Mesenchymal stem cell (in vitro differentiated cells and primary cell): ENCODE data around the gene ANXA3.
A peak's percentile ranks its signal among the peaks of the same experiment; 100 is the strongest.

Experiments used
- DNase-seq: peaks from one replicate; pipeline ENCODE4 v3.0.0-alpha.2; 2013
- H2AFZ ChIP-seq: one replicate; pipeline ENCODE4 v1.6.1; 2013; ENCODE audit warnings: low read depth, mild to moderate bottlenecking, control low read depth, inconsistent platforms, low read length, moderate library complexity
- H2AK5ac ChIP-seq: 2 replicates; pipeline ENCODE4 v1.6.1; 2013; ENCODE audit warnings: low read length, moderate library complexity, mild to moderate bottlenecking, inconsistent platforms; ENCODE audit not compliant: severe bottlenecking
- H2BK120ac ChIP-seq: one replicate; pipeline ENCODE4 v1.6.1; 2013; ENCODE audit warnings: low read depth, mild to moderate bottlenecking, inconsistent platforms, low read length, moderate library complexity
- H2BK12ac ChIP-seq, 2 experiments: one replicate each; pipeline ENCODE4 v1.6.1; 2013; ENCODE audit warnings: inconsistent platforms in 2 of 2, low read length in 2 of 2, mild to moderate bottlenecking in 2 of 2, moderate library complexity in 2 of 2, control low read depth in 1 of 2
- H2BK15ac ChIP-seq: one replicate; pipeline ENCODE4 v1.6.1; 2013; ENCODE audit warnings: mild to moderate bottlenecking, low read depth, inconsistent platforms; ENCODE audit not compliant: poor library complexity, severe bottlenecking
- H2BK5ac ChIP-seq: 2 replicates; pipeline ENCODE4 v1.6.1; 2013; ENCODE audit warnings: low read depth, mild to moderate bottlenecking, low read length, control low read depth, inconsistent platforms; ENCODE audit not compliant: poor library complexity, severe bottlenecking
- H3K14ac ChIP-seq, 2 experiments: one replicate each; pipeline ENCODE4 v1.6.1; 2013; ENCODE audit warnings: inconsistent platforms in 2 of 2, low read length in 2 of 2, control low read depth in 1 of 2, mild to moderate bottlenecking in 1 of 2, moderate library complexity in 1 of 2
- H3K18ac ChIP-seq, 2 experiments: one replicate each; pipeline ENCODE4 v1.6.1; 2013; ENCODE audit warnings: inconsistent platforms in 2 of 2, low read length in 2 of 2, control low read depth in 1 of 2, low read depth in 1 of 2, mild to moderate bottlenecking in 1 of 2
- H3K23ac ChIP-seq, 2 experiments: one replicate each; pipeline ENCODE4 v1.6.1; 2013; ENCODE audit warnings: inconsistent platforms in 2 of 2, low read length in 2 of 2, mild to moderate bottlenecking in 2 of 2, moderate library complexity in 2 of 2, control low read depth in 1 of 2
- H3K27ac ChIP-seq: 2 replicates; pipeline ENCODE4 v1.5.1; 2013; ENCODE audit warnings: mild to moderate bottlenecking, moderate library complexity, low read length, control low read depth, inconsistent platforms; ENCODE audit not compliant: poor library complexity, severe bottlenecking
- H3K27me3 ChIP-seq, 2 experiments: 2 replicates each; pipeline versions ENCODE4 v1.6.1 to v1.7.0; 2013; ENCODE audit warnings: low read length in 2 of 2, mild to moderate bottlenecking in 2 of 2, moderate library complexity in 2 of 2, control low read depth in 1 of 2, inconsistent platforms in 1 of 2; ENCODE audit not compliant: control insufficient read depth in 1 of 2, insufficient read depth in 1 of 2
- H3K36me3 ChIP-seq, 2 experiments: 2 replicates each; pipeline versions ENCODE4 v1.6.1 to v1.7.0; 2013; ENCODE audit warnings: low read length in 2 of 2, control low read depth in 1 of 2, inconsistent platforms in 1 of 2, low read depth in 1 of 2, mild to moderate bottlenecking in 1 of 2; ENCODE audit not compliant: insufficient read depth in 2 of 2, control insufficient read depth in 1 of 2
- H3K4ac ChIP-seq, 2 experiments: one replicate each; pipeline ENCODE4 v1.6.1; 2013; ENCODE audit warnings: inconsistent platforms in 2 of 2, low read length in 2 of 2, mild to moderate bottlenecking in 2 of 2, moderate library complexity in 2 of 2, control low read depth in 1 of 2, low read depth in 1 of 2
- H3K4me1 ChIP-seq: 2 replicates; pipeline ENCODE4 v1.6.1; 2013; ENCODE audit warnings: low read depth, low read length, control low read depth; ENCODE audit not compliant: control insufficient read depth, insufficient read depth
- H3K4me2 ChIP-seq: 2 replicates; pipeline ENCODE4 v1.6.1; 2013; ENCODE audit warnings: low read length, mild to moderate bottlenecking, inconsistent platforms; ENCODE audit not compliant: poor library complexity, severe bottlenecking
- H3K4me3 ChIP-seq, 2 experiments: 2 replicates each; pipeline versions ENCODE4 v1.5.1 to v1.7.0; 2013; ENCODE audit warnings: low read length in 2 of 2, mild to moderate bottlenecking in 2 of 2, control low read depth in 1 of 2, low read depth in 1 of 2; ENCODE audit not compliant: insufficient read depth in 1 of 2
- H3K79me1 ChIP-seq: replicated peaks from 2 replicates; pipeline ENCODE4 v1.6.1; 2013; ENCODE audit warnings: mild to moderate bottlenecking, control low read depth, low read length, inconsistent platforms; ENCODE audit not compliant: poor library complexity, severe bottlenecking
- H3K9ac ChIP-seq: 2 replicates; pipeline ENCODE4 v1.7.0; 2013; ENCODE audit warnings: mild to moderate bottlenecking, low read length, moderate library complexity
- H3K9me3 ChIP-seq: 2 replicates; pipeline ENCODE4 v1.7.0; 2013; ENCODE audit warnings: mild to moderate bottlenecking, low read length; ENCODE audit not compliant: control insufficient read depth
- H4K8ac ChIP-seq: one replicate; pipeline ENCODE4 v1.6.1; 2013; ENCODE audit warnings: inconsistent platforms, mild to moderate bottlenecking, low read length, moderate library complexity
- H4K91ac ChIP-seq: one replicate; pipeline ENCODE4 v1.6.1; 2013; ENCODE audit warnings: mild to moderate bottlenecking, low read length, inconsistent platforms
- WGBS: methylation state at CpG from one replicate; pipeline ENCODE4 v1.1.7; 2013; ENCODE audit warnings: mixed read lengths; 5-methylcytosine and 5-hydroxymethylcytosine counted together

The ANXA3 gene

DNA sequence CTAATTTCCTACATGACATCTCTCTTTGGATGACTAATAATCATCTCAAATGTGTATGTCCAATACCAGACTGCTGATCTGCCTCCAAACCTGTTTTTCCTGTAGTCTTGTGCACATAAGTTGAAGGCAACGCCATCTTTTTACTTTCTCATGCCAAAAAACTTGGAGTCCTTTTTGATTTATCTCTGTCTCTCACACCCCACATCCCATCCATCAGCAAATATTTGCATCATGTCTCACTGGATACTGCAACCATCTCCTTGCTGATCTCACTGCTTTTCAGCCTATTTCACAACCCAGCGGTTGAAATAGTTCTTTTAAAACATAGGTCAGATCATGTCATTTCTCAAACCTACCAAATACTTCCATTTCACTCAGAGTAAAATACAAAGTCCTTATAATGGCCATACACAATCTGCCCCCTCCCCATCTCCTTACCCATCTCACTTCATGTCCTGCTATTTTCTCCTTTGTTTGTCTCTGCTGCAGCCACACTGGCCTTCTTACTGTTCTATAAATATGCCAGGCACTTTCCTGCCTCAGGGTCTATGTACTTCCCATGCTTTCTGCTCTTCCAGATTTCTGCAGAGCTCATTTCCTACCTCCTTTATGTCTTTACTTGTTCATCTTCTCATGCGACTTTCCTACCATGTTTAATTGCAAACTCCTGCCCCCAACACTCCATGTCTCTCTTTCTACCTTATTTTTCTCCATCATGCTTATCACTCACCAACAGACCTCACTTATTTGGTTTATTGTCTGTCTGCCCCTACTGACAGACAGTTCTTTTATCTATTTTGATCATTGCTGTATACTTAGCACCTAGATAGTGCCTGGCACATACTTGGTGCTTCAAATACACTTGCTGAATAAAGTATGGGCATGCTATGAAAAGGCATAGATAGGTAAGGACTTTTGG, 98.8 kb downstream of the ANXA3 start:
- Histone ChIP-seq H3K9ac (peak overlapping the region; percentile 46), H3K4me1 (peaks cover 4% of the 10 kb centered on the region), H3K27me3 (no peaks in the 10 kb centered on the region), H3K27ac (peak overlapping the region; percentile 25), H4K8ac (no peak overlapping the region), H3K4ac (peak overlapping the region; percentile 25 to 47), H3K79me1 (no peaks in the 10 kb centered on the region), H3K4me3 (peak overlapping the region in 1 of 2 experiments; percentile 5), H3K36me3 (no peaks in the 10 kb centered on the region), H2AFZ (no peak overlapping the region), H3K14ac (no peak overlapping the region), H3K18ac (peak overlapping the region; percentile 57 to 81), H2BK15ac (no peak overlapping the region), H2BK120ac (peak overlapping the region; percentile 27), H3K9me3 (no peaks in the 10 kb centered on the region), H3K23ac (no peak overlapping the region), H2BK12ac (peak overlapping the region; percentile 44 to 54), H2BK5ac (no peak overlapping the region), H2AK5ac (no peak overlapping the region), H3K4me2 (no peak overlapping the region), H4K91ac (no peak overlapping the region)
- 21% methylated on average over 3 of the region's 3 CpGs for WGBS
- peak; percentile 92 for DNase-seq

DNA sequence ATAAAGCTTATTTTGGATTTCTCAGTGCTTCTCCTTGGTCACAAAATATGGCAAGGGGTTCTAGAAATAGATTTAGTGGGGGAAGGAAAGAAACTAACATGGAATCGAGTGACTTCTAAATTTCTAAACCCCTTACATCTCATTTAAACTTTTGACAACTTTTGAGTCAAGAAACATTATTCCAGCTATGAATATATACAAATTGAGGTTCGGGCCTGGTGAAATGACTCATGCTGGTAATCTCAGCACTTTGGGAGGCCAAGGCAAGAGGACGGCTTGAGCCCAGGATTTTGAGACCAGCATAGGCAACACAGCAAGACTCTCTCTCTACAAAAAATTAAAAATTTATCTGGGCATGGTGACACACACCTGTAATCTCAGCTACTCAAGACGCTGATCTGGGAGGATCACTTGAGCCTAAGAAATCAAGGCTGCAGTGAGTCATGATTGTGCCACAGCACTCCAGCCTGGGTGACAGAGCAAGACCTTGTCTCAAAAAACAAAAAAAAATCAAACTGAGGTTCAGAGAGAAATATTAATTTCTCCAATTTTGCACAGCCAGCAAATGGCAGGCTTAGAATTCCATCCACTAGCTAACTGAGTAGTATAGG, 99.8 kb downstream of the ANXA3 start:
- no peaks in the 10 kb centered on the region for H3K79me1 ChIP-seq
- H2BK5ac ChIP-seq, result no peak overlapping the region
- no peak overlapping the region for H2BK15ac ChIP-seq
- H2BK120ac ChIP-seq, result no peak overlapping the region
- H3K4me2 ChIP-seq, result no peak overlapping the region
- H2BK12ac ChIP-seq, result peak overlapping the region; percentile 38 to 57
- WGBS, result 48% methylated on average over 3 of the region's 4 CpGs
- no peak overlapping the region for H3K14ac ChIP-seq
- H3K23ac ChIP-seq, result no peak overlapping the region
- H3K9me3 ChIP-seq, result no peaks in the 10 kb centered on the region
- no peak overlapping the region for H3K9ac ChIP-seq
- peak overlapping the region in 1 of 2 experiments; percentile 68 for H3K4ac ChIP-seq
- peaks cover 4% of the 10 kb centered on the region for H3K4me1 ChIP-seq
- H3K18ac ChIP-seq, result peak overlapping the region in 1 of 2 experiments; percentile 71
- no peaks in the 10 kb centered on the region for H3K27me3 ChIP-seq
- H4K91ac ChIP-seq, result no peak overlapping the region
- H4K8ac ChIP-seq, result peak overlapping the region; percentile 33
- H3K36me3 ChIP-seq, result no peaks in the 10 kb centered on the region
- H3K4me3 ChIP-seq, result no peak overlapping the region
- H2AFZ ChIP-seq, result no peak overlapping the region
- no peak overlapping the region for H3K27ac ChIP-seq
- DNase-seq, result no peak
- H2AK5ac ChIP-seq, result no peak overlapping the region

DNA sequence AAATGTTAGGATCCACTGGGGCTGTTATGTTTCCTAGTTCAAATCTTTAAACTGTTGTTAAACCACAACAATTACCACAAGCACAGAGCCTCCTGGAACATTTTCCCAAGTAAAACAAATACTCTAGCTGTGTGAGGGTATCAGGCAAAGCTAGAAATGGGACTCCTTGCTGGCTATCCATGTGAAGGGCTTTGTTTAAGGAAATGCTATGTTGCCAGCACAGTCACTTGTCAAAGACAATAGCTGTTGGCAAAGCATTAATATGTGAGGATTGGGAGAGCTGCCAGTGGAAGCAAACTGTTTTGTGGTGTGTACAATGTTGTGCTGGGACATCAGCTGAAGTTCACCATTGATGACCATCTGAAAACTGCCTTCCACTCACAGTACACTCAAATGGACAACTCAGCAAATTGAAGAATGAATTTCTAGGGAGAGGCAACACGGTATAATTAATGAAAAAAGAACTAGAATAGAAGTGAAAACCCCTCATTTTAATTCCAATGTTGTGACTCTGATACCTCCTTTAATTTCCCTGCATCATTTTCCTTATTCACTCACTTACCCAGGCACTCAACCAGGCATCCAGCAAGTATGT, 100.8 kb downstream of the ANXA3 start:
- Histone ChIP-seq H2BK5ac (no peak overlapping the region), H3K27ac (no peak overlapping the region), H3K18ac (peak overlapping the region in 1 of 2 experiments; percentile 72), H3K23ac (no peak overlapping the region), H2BK120ac (no peak overlapping the region), H3K4ac (peak overlapping the region in 1 of 2 experiments; percentile 82), H3K4me2 (no peak overlapping the region), H3K14ac (no peak overlapping the region), H2AK5ac (no peak overlapping the region), H3K9ac (no peak overlapping the region), H3K79me1 (no peaks in the 10 kb centered on the region), H2BK15ac (peak overlapping the region; percentile 84), H2AFZ (peak overlapping the region; percentile 72), H3K4me3 (no peak overlapping the region), H2BK12ac (peak overlapping the region; percentile 20 to 87), H3K4me1 (peaks cover under 1% of the 10 kb centered on the region), H3K9me3 (no peaks in the 10 kb centered on the region), H4K8ac (no peak overlapping the region), H3K36me3 (no peaks in the 10 kb centered on the region), H4K91ac (no peak overlapping the region), H3K27me3 (no peaks in the 10 kb centered on the region)
- DNase-seq, result no peak
- WGBS, result no CpG with 5 or more reads among the region's 1 CpG

DNA sequence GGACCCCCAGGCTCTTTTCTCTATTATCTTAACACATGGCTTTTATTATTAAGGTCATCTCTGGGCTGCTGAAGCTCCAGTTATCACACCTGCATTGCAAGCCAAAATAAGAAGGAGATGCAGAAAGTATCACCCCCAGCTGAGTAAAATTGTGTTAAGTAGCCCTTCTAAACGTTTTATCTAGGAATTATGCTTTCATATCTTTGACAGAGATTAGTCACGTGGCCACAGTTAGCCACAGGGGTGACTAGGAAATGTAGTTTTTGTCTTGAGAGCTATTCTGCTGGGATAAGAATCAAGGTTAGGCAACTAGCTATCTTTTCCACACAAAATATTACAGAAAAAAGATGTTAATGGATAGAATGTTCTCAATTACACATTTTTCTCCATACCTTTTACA, 102.1 kb downstream of the ANXA3 start:
- Histone ChIP-seq H2BK15ac (no peak overlapping the region), H3K4ac (no peak overlapping the region), H3K27ac (no peak overlapping the region), H3K14ac (no peak overlapping the region), H4K91ac (no peak overlapping the region), H2BK5ac (no peak overlapping the region), H2AFZ (no peak overlapping the region), H2BK120ac (no peak overlapping the region), H3K18ac (no peak overlapping the region), H2BK12ac (no peak overlapping the region), H3K4me2 (no peak overlapping the region), H3K27me3 (no peaks in the 10 kb centered on the region), H2AK5ac (no peak overlapping the region), H3K23ac (no peak overlapping the region), H4K8ac (no peak overlapping the region), H3K9ac (no peak overlapping the region), H3K4me1 (no peaks in the 10 kb centered on the region), H3K36me3 (no peaks in the 10 kb centered on the region), H3K79me1 (no peaks in the 10 kb centered on the region), H3K9me3 (no peaks in the 10 kb centered on the region), H3K4me3 (no peak overlapping the region)
- no peak for DNase-seq
- WGBS, result no CpG with 5 or more reads among the region's 2 CpGs
